Measurements from ENCODE around the gene ATP4B. TPM values are rescaled to one million over a fixed set of nuclear protein-coding genes. Genes with fewer than 3 reads are reported as not detected.

ATP4B gene
- total and polyA plus RNA-seq, 2 of the 8 experiments (the other 6 are each of a cell fraction or from before 2014, with no cell fraction given) = 0.05 TPM; not detected in 1

DNA sequence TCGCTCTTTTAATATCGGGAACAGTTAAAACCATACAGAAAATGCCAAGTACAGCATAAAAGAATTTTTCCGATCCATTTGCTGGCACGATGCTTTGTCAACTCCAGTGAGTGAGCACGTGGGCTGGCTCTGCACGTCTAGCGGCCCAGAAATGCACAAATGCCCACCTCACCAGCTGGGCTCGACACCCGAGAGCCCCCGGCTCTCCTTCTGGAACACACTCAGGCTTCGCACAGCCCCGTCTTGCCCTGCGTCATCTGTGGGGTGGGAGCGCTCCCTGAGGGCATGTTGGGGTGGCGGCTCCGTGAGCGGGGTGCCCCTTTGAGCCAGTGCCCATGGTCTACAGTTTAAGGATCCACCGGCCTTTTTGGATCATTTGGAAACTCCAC, 24.5 kb downstream of the ATP4B start:
- H3K27ac ChIP-seq (ENCODE audit: low read depth, low read length) = no peak overlapping the region
- TF ChIP-seq BACH1 (IDR thresholded peaks at IDR 0.05; ENCODE audit: low read length) (no peak), YY1 (IDR thresholded peaks at IDR 0.05; ENCODE audit: low read depth, low read length) (no peak), CBX8 (IDR thresholded peaks at IDR 0.05; ENCODE audit: borderline replicate concordance, low read depth, low read length) (no peak), POLR2A (IDR thresholded peaks at IDR 0.05; ENCODE audit: control extremely low read depth in 1 of 2, low read depth in 2 of 2, low read length in 2 of 2) (no peak), HDAC2 (IDR thresholded peaks at IDR 0.05; ENCODE audit: borderline replicate concordance in 1 of 2, low read depth in 2 of 2, low read length in 2 of 2) (no peak), POLR2AphosphoS5 (IDR thresholded peaks at IDR 0.05; ENCODE audit: low read depth, low read length) (no peak), CBX5 (IDR thresholded peaks at IDR 0.05; ENCODE audit: low read depth, low read length) (no peak), CTBP2 (IDR thresholded peaks at IDR 0.05; ENCODE audit: borderline replicate concordance, insufficient read depth, insufficient read length, low read length) (no peak), FOSL1 (IDR thresholded peaks at IDR 0.05; ENCODE audit: insufficient read depth, low read depth, low read length) (no peak), CREB1 (IDR thresholded peaks at IDR 0.05) (no peak)
- TF ChIP-seq, protein P1, sequence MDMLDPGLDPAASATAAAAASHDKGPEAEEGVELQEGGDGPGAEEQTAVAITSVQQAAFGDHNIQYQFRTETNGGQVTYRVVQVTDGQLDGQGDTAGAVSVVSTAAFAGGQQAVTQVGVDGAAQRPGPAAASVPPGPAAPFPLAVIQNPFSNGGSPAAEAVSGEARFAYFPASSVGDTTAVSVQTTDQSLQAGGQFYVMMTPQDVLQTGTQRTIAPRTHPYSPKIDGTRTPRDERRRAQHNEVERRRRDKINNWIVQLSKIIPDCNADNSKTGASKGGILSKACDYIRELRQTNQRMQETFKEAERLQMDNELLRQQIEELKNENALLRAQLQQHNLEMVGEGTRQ (IDR thresholded peaks at IDR 0.05; ENCODE audit: low read length) = no peak
- TF ChIP-seq, protein P2, sequence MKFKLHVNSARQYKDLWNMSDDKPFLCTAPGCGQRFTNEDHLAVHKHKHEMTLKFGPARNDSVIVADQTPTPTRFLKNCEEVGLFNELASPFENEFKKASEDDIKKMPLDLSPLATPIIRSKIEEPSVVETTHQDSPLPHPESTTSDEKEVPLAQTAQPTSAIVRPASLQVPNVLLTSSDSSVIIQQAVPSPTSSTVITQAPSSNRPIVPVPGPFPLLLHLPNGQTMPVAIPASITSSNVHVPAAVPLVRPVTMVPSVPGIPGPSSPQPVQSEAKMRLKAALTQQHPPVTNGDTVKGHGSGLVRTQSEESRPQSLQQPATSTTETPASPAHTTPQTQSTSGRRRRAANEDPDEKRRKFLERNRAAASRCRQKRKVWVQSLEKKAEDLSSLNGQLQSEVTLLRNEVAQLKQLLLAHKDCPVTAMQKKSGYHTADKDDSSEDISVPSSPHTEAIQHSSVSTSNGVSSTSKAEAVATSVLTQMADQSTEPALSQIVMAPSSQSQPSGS (IDR thresholded peaks at IDR 0.05; ENCODE audit: low read length) = no peak

More for the DNA sequence above, 24.5 kb downstream of the ATP4B start:
- H3K23me2 ChIP-seq (ENCODE audit: low read depth, low read length) = no peaks in the 10 kb centered on the region
- no peak overlapping the region for H3K23ac ChIP-seq (ENCODE audit: insufficient read length)
- no peak overlapping the region for H3K4me2 ChIP-seq (ENCODE audit: insufficient read depth in 1 of 2, low read depth in 2 of 2, low read length in 2 of 2)
- FAIRE-seq = no peak
- H3K18ac ChIP-seq (ENCODE audit: extremely low read depth, low read length) = no peak overlapping the region
- no peak overlapping the region for H4K5ac ChIP-seq (ENCODE audit: insufficient read length, low read depth, low read length)
- peaks cover 0 to 3% of the 10 kb centered on the region in 2 experiments; a peak in 1 of 4 replicates for H3K9me3 ChIP-seq (ENCODE audit: insufficient read depth in 2 of 2, low read depth in 1 of 2, low read length in 1 of 2)
- H3K36me3 ChIP-seq (ENCODE audit: control insufficient read depth in 2 of 4, insufficient read depth in 4 of 4, low read length in 3 of 4) = peaks cover 6 to 53% (median 41%) of the 10 kb centered on the region in 4 experiments; a peak in 7 of 8 replicates
- no peak overlapping the region for H2BK20ac ChIP-seq (ENCODE audit: low read length)
- H4K91ac ChIP-seq (replicated peaks; ENCODE audit: insufficient read length, low read length) = no peak overlapping the region
- no peaks in the 10 kb centered on the region for H3K4me1 ChIP-seq (replicated peaks in 1 of 4; ENCODE audit: control insufficient read depth in 3 of 4, insufficient read depth in 4 of 4, low read length in 3 of 4)
- no peak overlapping the region for H3K4me3 ChIP-seq (ENCODE audit: extremely low read depth in 1 of 4, insufficient read depth in 2 of 4, low read depth in 3 of 4, low read length in 4 of 4)
- no peak overlapping the region for H2AFZ ChIP-seq (ENCODE audit: low read length)
- WGBS, 2 experiments (ENCODE audit: extremely low coverage in 1 of 2, insufficient coverage in 1 of 2, insufficient read length in 1 of 2, insufficient replicate concordance in 2 of 2, low coverage in 1 of 2, low lambda C conversion rate in 2 of 2, missing lambda C conversion rate in 1 of 2) = 95% methylated on average over 16 of the region's 18 CpGs; no CpG with 5 or more reads in 1 of the 2 experiments
- peaks cover 9% of the 10 kb centered on the region for H3K79me1 ChIP-seq (ENCODE audit: low read depth, low read length)
- H2BK5ac ChIP-seq (ENCODE audit: low read depth, low read length) = no peak overlapping the region
- H4K20me1 ChIP-seq (replicated peaks in 1 of 2; ENCODE audit: control insufficient read depth in 1 of 2, insufficient read depth in 2 of 2, low read length in 2 of 2) = peaks cover 8 to 19% of the 10 kb centered on the region in 2 experiments
- no peak overlapping the region for H3K4ac ChIP-seq (replicated peaks; ENCODE audit: insufficient read length, low read depth, low read length)
- H2BK120ac ChIP-seq (replicated peaks; ENCODE audit: low read depth, low read length) = no peak overlapping the region
- POLR2A ChIA-PET (ENCODE audit: partially characterized antibody) = no interaction called here
- H2BK12ac ChIP-seq (ENCODE audit: low read depth, low read length) = no peak overlapping the region
- H4K8ac ChIP-seq (ENCODE audit: extremely low read depth, insufficient read depth, low read length) = no peak overlapping the region
- H3K27me3 ChIP-seq (replicated peaks in 1 of 4; ENCODE audit: control insufficient read depth in 3 of 4, extremely low read depth in 1 of 4, insufficient read depth in 3 of 4, low read length in 3 of 4) = no peaks in the 10 kb centered on the region
- DNase-seq (ENCODE audit: low read depth in 1 of 2, low spot score in 2 of 2) = no peak
- H2BK15ac ChIP-seq (ENCODE audit: low read length) = no peak overlapping the region
- H3K56ac ChIP-seq (replicated peaks; ENCODE audit: insufficient read length, low read depth, low read length) = no peak overlapping the region
- H3K14ac ChIP-seq (ENCODE audit: insufficient read length) = no peak overlapping the region
- no peak overlapping the region for H2AK5ac ChIP-seq (ENCODE audit: low read depth, low read length)
- no peak overlapping the region for H3K9ac ChIP-seq (replicated peaks in 1 of 4; ENCODE audit: extremely low read depth in 1 of 4, low read depth in 3 of 4, low read length in 3 of 4)
- CTCF ChIA-PET (ENCODE audit: partially characterized antibody) = no interaction called here
- H3K79me2 ChIP-seq (ENCODE audit: control insufficient read depth in 1 of 2, insufficient read depth in 2 of 2, low read length in 2 of 2) = peaks cover 0 to 7% of the 10 kb centered on the region in 2 experiments; a peak in 2 of 4 replicates

All from H1 (cell line).